ENCODE measurements around the gene SYNGAP1. TPM values are rescaled to one million over a fixed set of nuclear protein-coding genes. Genes with fewer than 3 reads are reported as not detected.

The SYNGAP1 gene
- 3.1 to 4.8 TPM (median 4.4 TPM) in 5 replicates for total RNA-seq (2022; extraction: Qiagen RNA extraction)

GRCh38 chr6:33419580-33420490 is at the start of gene SYNGAP1:
SYNGAP1 (plus strand) TSS chr6:33420065; CDS start chr6:33420265, 200 bp downstream.

GRCh38 chr6:33391278-33391921 is 28.5 kb upstream of the SYNGAP1 start, which contains the start of gene KIFC1:
KIFC1 (plus strand) TSS chr6:33391823; CDS start chr6:33391986, 163 bp downstream.

GRCh38 chr6:33410711-33411631 is 8.9 kb upstream of the SYNGAP1 start, which contains the start of gene PHF1:
PHF1 (plus strand) TSS chr6:33411014; CDS start chr6:33412264, 1,250 bp downstream.

GRCh38 chr6:33417903-33418689 is 1.8 kb upstream of the SYNGAP1 start, which contains the start of gene CUTA:
CUTA (minus strand) TSS chr6:33418107; CDS start chr6:33418000, 107 bp downstream.

GRCh38 chr6:33454009-33454946 is 34.4 kb downstream of the SYNGAP1 start, which contains the start of gene ZBTB9:
ZBTB9 (plus strand) TSS chr6:33454576; CDS start chr6:33455101, 525 bp downstream.

Other genes starting within 250 kb of the SYNGAP1 start
- 0.52 to 0.93 TPM (median 0.73 TPM) in 5 replicates for gene COL11A2, start 227.6 kb upstream of the SYNGAP1 start, total RNA-seq (2022; extraction: Qiagen RNA extraction)
- 18.4 to 21.6 TPM (median 20.6 TPM) in 5 replicates for gene RXRB, start 219.4 kb upstream of the SYNGAP1 start, total RNA-seq (2022; extraction: Qiagen RNA extraction)
- gene SLC39A7, start 219.2 kb upstream of the SYNGAP1 start, total RNA-seq (2022; extraction: Qiagen RNA extraction) = 98.2 to 128 TPM (median 107 TPM) in 5 replicates
- 12.2 to 16.7 TPM (median 14.9 TPM) in 5 replicates for gene HSD17B8, start 215.4 kb upstream of the SYNGAP1 start, total RNA-seq (2022; extraction: Qiagen RNA extraction)
- gene RING1, start 211.6 kb upstream of the SYNGAP1 start, total RNA-seq (2022; extraction: Qiagen RNA extraction) = 20.3 to 25.5 TPM (median 23.6 TPM) in 5 replicates
- gene VPS52, start 148.2 kb upstream of the SYNGAP1 start, total RNA-seq (2022; extraction: Qiagen RNA extraction) = 16.0 to 19.1 TPM (median 17.0 TPM) in 5 replicates
- 2,510 to 2,725 TPM (median 2,552 TPM) in 5 replicates for gene RPS18, start 148.0 kb upstream of the SYNGAP1 start, total RNA-seq (2022; extraction: Qiagen RNA extraction)
- gene B3GALT4, start 142.9 kb upstream of the SYNGAP1 start, total RNA-seq (2022; extraction: Qiagen RNA extraction) = 0.56 to 1.2 TPM (median 0.95 TPM) in 5 replicates
- gene WDR46, start 130.8 kb upstream of the SYNGAP1 start, total RNA-seq (2022; extraction: Qiagen RNA extraction) = 48.8 to 53.2 TPM (median 50.6 TPM) in 5 replicates
- 95.0 to 118 TPM (median 104 TPM) in 5 replicates for gene PFDN6, start 130.5 kb upstream of the SYNGAP1 start, total RNA-seq (2022; extraction: Qiagen RNA extraction)
- 11.7 to 14.0 TPM (median 13.1 TPM) in 5 replicates for gene RGL2, start 121.1 kb upstream of the SYNGAP1 start, total RNA-seq (2022; extraction: Qiagen RNA extraction)
- 35.1 to 42.4 TPM (median 36.9 TPM) in 5 replicates for gene TAPBP, start 106.0 kb upstream of the SYNGAP1 start, total RNA-seq (2022; extraction: Qiagen RNA extraction)
- gene ZBTB22, start 102.3 kb upstream of the SYNGAP1 start, total RNA-seq (2022; extraction: Qiagen RNA extraction) = 2.4 to 3.4 TPM (median 3.3 TPM) in 5 replicates
- 34.5 to 41.5 TPM (median 34.7 TPM) in 5 replicates for gene DAXX, start 97.1 kb upstream of the SYNGAP1 start, total RNA-seq (2022; extraction: Qiagen RNA extraction)
- 42.3 to 45.8 TPM (median 44.0 TPM) in 5 replicates for gene KIFC1, start 28.2 kb upstream of the SYNGAP1 start, total RNA-seq (2022; extraction: Qiagen RNA extraction)
- 14.2 to 18.0 TPM (median 15.3 TPM) in 5 replicates for gene PHF1, start 9.1 kb upstream of the SYNGAP1 start, total RNA-seq (2022; extraction: Qiagen RNA extraction)
- 167 to 226 TPM (median 199 TPM) in 5 replicates for gene CUTA, start 2.0 kb upstream of the SYNGAP1 start, total RNA-seq (2022; extraction: Qiagen RNA extraction)
- gene ZBTB9, start 34.5 kb downstream of the SYNGAP1 start, total RNA-seq (2022; extraction: Qiagen RNA extraction) = 9.9 to 12.3 TPM (median 11.7 TPM) in 5 replicates
- 42.5 to 46.9 TPM (median 43.4 TPM) in 5 replicates for gene BAK1, start 160.2 kb downstream of the SYNGAP1 start, total RNA-seq (2022; extraction: Qiagen RNA extraction)
- 35.4 to 50.3 TPM (median 48.0 TPM) in 5 replicates for gene ITPR3, start 201.3 kb downstream of the SYNGAP1 start, total RNA-seq (2022; extraction: Qiagen RNA extraction)